Measurements from ENCODE around the gene TAF4B. TPM values are rescaled to one million over a fixed set of nuclear protein-coding genes. Genes with fewer than 3 reads are reported as not detected.
"Not testable (repeated sequence)": the region's sequence is repeated elsewhere in the genome, so short reads cannot be mapped to it uniquely, and the experiment has no call there.

The TAF4B gene
- total RNA-seq, 3 donors from 2014 or later (not counting 1 experiment from before 2014, with no cell fraction given): 1.5 to 3.3 (median 1.7) TPM

DNA sequence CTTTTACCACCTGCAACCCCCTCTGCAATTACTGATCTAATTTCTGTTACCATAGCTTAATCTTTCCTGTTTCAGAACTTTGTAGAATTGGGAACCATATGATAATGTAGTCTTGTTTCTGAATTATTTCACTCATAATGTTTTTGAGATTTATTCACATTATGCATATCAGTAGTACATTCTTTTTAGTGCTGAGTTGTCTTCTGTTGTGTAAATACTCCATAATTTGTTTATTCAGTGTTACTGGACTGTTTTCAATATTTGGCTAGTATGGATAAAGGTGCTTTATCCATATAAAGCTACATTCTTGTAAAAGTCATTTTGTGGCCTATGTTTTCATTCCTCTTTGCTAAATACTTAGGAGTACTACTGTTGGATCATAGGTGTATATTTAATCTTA is 152.5 kb downstream of the TAF4B start:
- Histone ChIP-seq H3K27me3 (ENCODE audit: control insufficient read depth, insufficient read depth, low read length) (no peaks in the 10 kb centered on the region), H3K9me3 (ENCODE audit: control insufficient read depth, insufficient read depth, low read length) (no peaks in the 10 kb centered on the region), H3K27ac (ENCODE audit: low read length) (no peak overlapping the region), H3K4me1 (ENCODE audit: control insufficient read depth, insufficient read depth, low read length) (no peaks in the 10 kb centered on the region), H3K4me3 (ENCODE audit: low read length) (no peak overlapping the region), H3K36me3 (ENCODE audit: control insufficient read depth, insufficient read depth, low read length) (no peaks in the 10 kb centered on the region)
- no peak overlapping the region for H3K4me3 Mint-ChIP-seq
- TF ChIP-seq, protein P1, sequence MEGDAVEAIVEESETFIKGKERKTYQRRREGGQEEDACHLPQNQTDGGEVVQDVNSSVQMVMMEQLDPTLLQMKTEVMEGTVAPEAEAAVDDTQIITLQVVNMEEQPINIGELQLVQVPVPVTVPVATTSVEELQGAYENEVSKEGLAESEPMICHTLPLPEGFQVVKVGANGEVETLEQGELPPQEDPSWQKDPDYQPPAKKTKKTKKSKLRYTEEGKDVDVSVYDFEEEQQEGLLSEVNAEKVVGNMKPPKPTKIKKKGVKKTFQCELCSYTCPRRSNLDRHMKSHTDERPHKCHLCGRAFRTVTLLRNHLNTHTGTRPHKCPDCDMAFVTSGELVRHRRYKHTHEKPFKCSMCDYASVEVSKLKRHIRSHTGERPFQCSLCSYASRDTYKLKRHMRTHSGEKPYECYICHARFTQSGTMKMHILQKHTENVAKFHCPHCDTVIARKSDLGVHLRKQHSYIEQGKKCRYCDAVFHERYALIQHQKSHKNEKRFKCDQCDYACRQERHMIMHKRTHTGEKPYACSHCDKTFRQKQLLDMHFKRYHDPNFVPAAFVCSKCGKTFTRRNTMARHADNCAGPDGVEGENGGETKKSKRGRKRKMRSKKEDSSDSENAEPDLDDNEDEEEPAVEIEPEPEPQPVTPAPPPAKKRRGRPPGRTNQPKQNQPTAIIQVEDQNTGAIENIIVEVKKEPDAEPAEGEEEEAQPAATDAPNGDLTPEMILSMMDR (IDR thresholded peaks at IDR 0.05): no peak
- H3K9me3 Mint-ChIP-seq: no peaks in the 10 kb centered on the region
- DNase-seq: no peak
- H3K27me3 Mint-ChIP-seq (ENCODE audit: low read depth in 2 of 2): peaks cover 4 to 5% of the 10 kb centered on the region in 2 donors
- H3K36me3 Mint-ChIP-seq: no peaks in the 10 kb centered on the region
- no peak overlapping the region for H3K27ac Mint-ChIP-seq
- no peak for ATAC-seq
- peaks cover 0 to 4% of the 10 kb centered on the region in 2 donors for H3K4me1 Mint-ChIP-seq
- intact Hi-C loops (cut with micrococcal nuclease): no loop called here

DNA sequence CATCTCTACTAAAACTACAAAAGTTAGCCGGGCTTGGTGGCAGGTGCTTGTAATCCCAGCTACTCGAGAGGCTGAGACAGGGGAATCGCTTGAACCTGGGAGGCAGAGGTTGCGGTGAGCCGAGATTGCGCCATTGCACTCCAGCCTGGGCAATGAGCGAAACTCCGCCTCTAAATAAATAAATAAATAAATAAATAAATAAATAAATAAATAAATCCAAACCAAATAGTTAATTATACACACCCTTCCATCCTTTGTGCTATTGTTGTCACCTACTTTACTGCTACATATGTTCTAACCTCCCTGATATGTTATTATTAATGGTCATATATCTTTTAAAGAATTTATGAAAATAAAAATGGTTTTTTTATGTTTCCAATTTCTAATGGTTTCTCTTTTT is 155.3 kb downstream of the TAF4B start:
- H3K27me3 Mint-ChIP-seq (ENCODE audit: low read depth in 2 of 2): not testable (repeated sequence)

DNA sequence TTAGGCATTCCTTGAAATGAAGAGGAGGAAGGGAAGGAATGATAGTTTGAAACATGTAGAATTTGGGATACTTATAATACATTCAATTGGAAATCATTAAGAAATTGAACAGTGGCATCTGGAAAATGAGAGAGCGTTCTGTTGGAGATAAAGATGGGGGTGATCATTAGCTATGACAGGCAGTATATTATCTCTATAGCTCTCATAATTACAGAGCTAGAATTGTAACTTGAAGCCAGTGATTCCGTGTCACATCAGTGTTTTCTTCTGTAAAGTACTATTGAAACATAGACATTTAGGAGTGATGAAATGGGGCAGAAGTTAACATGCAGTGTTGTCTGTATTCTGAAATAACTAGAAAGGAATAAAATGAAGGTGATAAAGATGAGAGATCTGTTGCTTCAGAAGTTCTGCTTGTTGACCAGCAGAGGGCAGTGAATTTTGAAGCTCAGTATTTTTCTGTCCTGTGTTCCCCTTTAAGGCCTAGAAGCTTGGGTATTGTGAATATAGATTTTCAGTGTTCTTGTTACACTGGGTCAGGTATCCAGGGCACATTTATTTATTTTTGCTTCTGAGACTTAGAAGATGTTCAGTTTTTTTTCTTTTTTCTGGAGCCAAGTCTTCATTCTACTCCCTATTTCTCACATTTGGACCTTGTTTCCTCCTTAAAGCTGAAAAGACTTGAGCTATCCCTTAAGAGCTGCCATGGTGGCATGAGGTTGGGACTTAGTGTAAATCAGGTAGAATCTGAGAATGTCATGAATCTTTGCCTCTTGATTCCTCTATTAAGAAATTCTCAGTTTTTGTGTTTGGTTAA is 157.4 kb downstream of the TAF4B start:
- Mint-ChIP-seq H3K36me3 (no peaks in the 10 kb centered on the region), H3K27me3 (ENCODE audit: low read depth in 2 of 2) (peaks cover 4 to 5% of the 10 kb centered on the region in 2 donors), H3K4me3 (no peak overlapping the region), H3K4me1 (peaks cover 0 to 5% of the 10 kb centered on the region in 2 donors), H3K9me3 (no peaks in the 10 kb centered on the region), H3K27ac (no peak overlapping the region)
- Histone ChIP-seq H3K4me1 (ENCODE audit: control insufficient read depth, insufficient read depth, low read length) (no peaks in the 10 kb centered on the region), H3K36me3 (ENCODE audit: control insufficient read depth, insufficient read depth, low read length) (no peaks in the 10 kb centered on the region), H3K27ac (ENCODE audit: low read length) (no peak overlapping the region), H3K4me3 (ENCODE audit: low read length) (no peak overlapping the region), H3K27me3 (ENCODE audit: control insufficient read depth, insufficient read depth, low read length) (no peaks in the 10 kb centered on the region), H3K9me3 (ENCODE audit: control insufficient read depth, insufficient read depth, low read length) (no peaks in the 10 kb centered on the region)
- intact Hi-C loops (cut with micrococcal nuclease): no loop called here
- ATAC-seq (peak in 1 of 3 donors; percentile 59), DNase-seq (peak in 1 of 2 donors; percentile 59)
- 11% methylated on average over 1 of the region's 2 CpGs for whole genome bisulfite sequencing (ENCODE audit: insufficient coverage)
- TF ChIP-seq, protein P1 (IDR thresholded peaks at IDR 0.05): peak; percentile 72

More for the DNA sequence above, 155.3 kb downstream of the TAF4B start:
- WGBS (ENCODE audit: insufficient coverage): 98% methylated on average over 5 of the region's 8 CpGs
- H3K4me1 ChIP-seq (ENCODE audit: control insufficient read depth, insufficient read depth, low read length); H3K9me3 Mint-ChIP-seq; H3K36me3 Mint-ChIP-seq; H3K27ac Mint-ChIP-seq; H3K27me3 ChIP-seq (ENCODE audit: control insufficient read depth, insufficient read depth, low read length); H3K27ac ChIP-seq (ENCODE audit: low read length); H3K4me3 Mint-ChIP-seq; H3K9me3 ChIP-seq (ENCODE audit: control insufficient read depth, insufficient read depth, low read length); H3K4me1 Mint-ChIP-seq; DNase-seq; H3K36me3 ChIP-seq (ENCODE audit: control insufficient read depth, insufficient read depth, low read length); H3K4me3 ChIP-seq (ENCODE audit: low read length); intact Hi-C loops (cut with micrococcal nuclease); ATAC-seq: not testable (repeated sequence)

DNA sequence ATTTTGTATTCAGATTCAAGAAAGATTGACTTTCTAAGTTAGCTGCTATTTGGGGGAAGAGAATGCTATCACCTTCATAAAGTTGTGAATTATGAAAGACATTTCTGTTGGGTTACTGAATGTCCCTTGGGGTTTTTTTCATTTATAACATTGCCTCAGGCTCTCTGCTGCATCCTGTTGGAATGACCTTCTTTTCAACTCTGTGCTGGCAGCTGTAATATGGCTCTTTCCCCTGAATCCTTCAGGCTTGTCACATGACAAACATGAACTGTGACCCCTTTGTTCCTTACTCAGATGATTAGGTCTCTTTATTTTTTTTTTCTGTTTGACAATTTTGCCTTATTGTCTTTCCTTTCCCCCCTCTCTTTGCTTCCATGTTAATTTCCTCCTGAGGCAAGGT is 159.8 kb downstream of the TAF4B start:
- Mint-ChIP-seq H3K27ac (no peak overlapping the region), H3K4me3 (no peak overlapping the region), H3K36me3 (no peaks in the 10 kb centered on the region), H3K4me1 (peaks cover 0 to 5% of the 10 kb centered on the region in 2 donors), H3K27me3 (ENCODE audit: low read depth in 2 of 2) (peaks cover 4 to 5% of the 10 kb centered on the region in 2 donors), H3K9me3 (no peaks in the 10 kb centered on the region)
- Histone ChIP-seq H3K4me3 (ENCODE audit: low read length) (no peak overlapping the region), H3K36me3 (ENCODE audit: control insufficient read depth, insufficient read depth, low read length) (peaks cover 3% of the 10 kb centered on the region), H3K27me3 (ENCODE audit: control insufficient read depth, insufficient read depth, low read length) (no peaks in the 10 kb centered on the region), H3K9me3 (ENCODE audit: control insufficient read depth, insufficient read depth, low read length) (no peaks in the 10 kb centered on the region), H3K27ac (ENCODE audit: low read length) (no peak overlapping the region), H3K4me1 (ENCODE audit: control insufficient read depth, insufficient read depth, low read length) (no peaks in the 10 kb centered on the region)
- no peak for DNase-seq
- TF ChIP-seq, protein P1 (IDR thresholded peaks at IDR 0.05): no peak
- intact Hi-C loops (cut with micrococcal nuclease): no loop called here
- no peak for ATAC-seq
